Measurements from ENCODE around the gene ZNF346. TPM values are rescaled to one million over a fixed set of nuclear protein-coding genes. Genes with fewer than 3 reads are reported as not detected.

ZNF346 gene
- total and polyA plus RNA-seq, 2 of the 13 experiments (the other 11 are each of a cell fraction or from before 2014, with no cell fraction given), result 8.6 to 19.4 TPM

DNA sequence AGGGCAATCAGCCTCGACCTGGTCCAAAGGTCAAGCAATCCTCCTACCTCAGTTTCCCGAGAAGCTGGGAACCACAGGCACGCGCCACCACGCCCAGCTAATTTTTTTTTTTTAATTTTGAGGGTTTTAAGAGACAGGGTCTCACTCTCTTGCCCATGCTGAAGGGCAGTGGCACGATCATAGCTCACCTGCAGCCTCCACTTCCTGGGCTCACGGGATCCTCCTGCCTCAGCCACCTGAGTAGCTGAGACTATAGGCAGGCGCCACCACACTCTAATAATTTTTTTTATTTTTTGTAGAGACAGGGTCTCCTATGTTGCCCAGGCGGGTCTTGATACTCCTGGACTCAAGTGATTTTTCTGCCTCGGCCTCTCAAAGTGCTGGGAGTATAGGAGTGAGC lies 17.5 kb upstream of the ZNF346 start:
- Histone ChIP-seq H3K9me3 (ENCODE audit: low read length) (no peaks in the 10 kb centered on the region), H3K4me2 (ENCODE audit: low read depth, low read length) (peak overlapping the region; percentile 83), H2AFZ (ENCODE audit: low read length) (no peak overlapping the region), H3K27ac (ENCODE audit: extremely low read length, insufficient read depth, low read length) (no peak overlapping the region), H3K79me2 (ENCODE audit: insufficient read depth, low read length) (peaks cover 66% of the 10 kb centered on the region), H3K9ac (ENCODE audit: insufficient read depth, low read depth, low read length) (peak overlapping the region; percentile 96), H3K27me3 (ENCODE audit: control insufficient read depth in 1 of 2, insufficient read depth in 2 of 2, low read length in 2 of 2) (no peaks in the 10 kb centered on the region), H3K36me3 (replicated peaks in 1 of 2; ENCODE audit: control insufficient read depth in 1 of 2, insufficient read depth in 2 of 2, low read length in 2 of 2) (no peaks in the 10 kb centered on the region), H3K4me1 (ENCODE audit: insufficient read depth, low read length) (peaks cover 20% of the 10 kb centered on the region), H3K4me3 (replicated peaks in 1 of 3; ENCODE audit: insufficient read depth in 1 of 3, low read depth in 2 of 3, low read length in 3 of 3) (peak overlapping the region; percentile 97 to 99 (median 99)), H4K20me1 (ENCODE audit: insufficient read depth, low read length) (peaks cover 22% of the 10 kb centered on the region)
- ChIA-PET POLR2A (interaction anchor here (1.0 to 3.1 kb wide), 7 partner anchors 8 to 107 kb away, joined by 3 to 17 read pairs (median 10); partner anchors contain the start of genes FGFR4 and ZNF346), CTCF (ENCODE audit: low intra/inter-chr PET ratio, low total read pairs) (no interaction called here)
- FAIRE-seq (no peak), DNase-seq (ENCODE audit: low spot score) (no peak), ATAC-seq (no peak)
- intact Hi-C loops (cut with micrococcal nuclease; ENCODE audit: unreplicated experiment) (no loop called here), in situ Hi-C loops (cut with HindIII; ENCODE audit: extremely low pct_ligation_motif_present, low pct_unique_long_range_greater_than_20kb) (no loop called here)
- WGBS (ENCODE audit: low lambda C conversion rate), result 30% methylated on average over 10 of the region's 10 CpGs
- TF ChIP-seq SNAI1 (CRISPR knock-in tag; IDR thresholded peaks at IDR 0.05; ENCODE audit: borderline replicate concordance) (no peak), ZNF770 (CRISPR knock-in tag; IDR thresholded peaks at IDR 0.05) (peak; percentile 80), HNF4A (CRISPR knock-in tag; IDR thresholded peaks at IDR 0.05) (peak; percentile 27; the same call in 1 of the 2 replicates)
- TF ChIP-seq, protein P1, sequence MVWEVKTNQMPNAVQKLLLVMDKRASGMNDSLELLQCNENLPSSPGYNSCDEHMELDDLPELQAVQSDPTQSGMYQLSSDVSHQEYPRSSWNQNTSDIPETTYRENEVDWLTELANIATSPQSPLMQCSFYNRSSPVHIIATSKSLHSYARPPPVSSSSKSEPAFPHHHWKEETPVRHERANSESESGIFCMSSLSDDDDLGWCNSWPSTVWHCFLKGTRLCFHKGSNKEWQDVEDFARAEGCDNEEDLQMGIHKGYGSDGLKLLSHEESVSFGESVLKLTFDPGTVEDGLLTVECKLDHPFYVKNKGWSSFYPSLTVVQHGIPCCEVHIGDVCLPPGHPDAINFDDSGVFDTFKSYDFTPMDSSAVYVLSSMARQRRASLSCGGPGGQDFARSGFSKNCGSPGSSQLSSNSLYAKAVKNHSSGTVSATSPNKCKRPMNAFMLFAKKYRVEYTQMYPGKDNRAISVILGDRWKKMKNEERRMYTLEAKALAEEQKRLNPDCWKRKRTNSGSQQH (CRISPR knock-in tag; IDR thresholded peaks at IDR 0.05; ENCODE audit: low read depth), result no peak
- TF ChIP-seq, protein P2, sequence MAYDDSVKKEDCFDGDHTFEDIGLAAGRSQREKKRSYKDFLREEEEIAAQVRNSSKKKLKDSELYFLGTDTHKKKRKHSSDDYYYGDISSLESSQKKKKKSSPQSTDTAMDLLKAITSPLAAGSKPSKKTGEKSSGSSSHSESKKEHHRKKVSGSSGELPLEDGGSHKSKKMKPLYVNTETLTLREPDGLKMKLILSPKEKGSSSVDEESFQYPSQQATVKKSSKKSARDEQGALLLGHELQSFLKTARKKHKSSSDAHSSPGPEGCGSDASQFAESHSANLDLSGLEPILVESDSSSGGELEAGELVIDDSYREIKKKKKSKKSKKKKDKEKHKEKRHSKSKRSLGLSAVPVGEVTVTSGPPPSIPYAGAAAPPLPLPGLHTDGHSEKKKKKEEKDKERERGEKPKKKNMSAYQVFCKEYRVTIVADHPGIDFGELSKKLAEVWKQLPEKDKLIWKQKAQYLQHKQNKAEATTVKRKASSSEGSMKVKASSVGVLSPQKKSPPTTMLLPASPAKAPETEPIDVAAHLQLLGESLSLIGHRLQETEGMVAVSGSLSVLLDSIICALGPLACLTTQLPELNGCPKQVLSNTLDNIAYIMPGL (CRISPR knock-in tag; IDR thresholded peaks at IDR 0.05; ENCODE audit: borderline replicate concordance in 1 of 2, low read depth in 1 of 2), result 0 out of 4 replicates have a peak, but pooled peaks of 1 of the 2 experiments have one; percentile 0
- TF ChIP-seq, protein P3, sequence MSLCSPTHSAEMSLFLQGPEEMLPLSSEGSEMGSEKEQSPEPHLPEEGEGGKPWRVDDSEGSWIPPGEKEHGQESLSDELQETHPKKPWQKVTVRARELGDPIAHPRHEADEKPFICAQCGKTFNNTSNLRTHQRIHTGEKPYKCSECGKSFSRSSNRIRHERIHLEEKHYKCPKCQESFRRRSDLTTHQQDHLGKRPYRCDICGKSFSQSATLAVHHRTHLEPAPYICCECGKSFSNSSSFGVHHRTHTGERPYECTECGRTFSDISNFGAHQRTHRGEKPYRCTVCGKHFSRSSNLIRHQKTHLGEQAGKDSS (CRISPR knock-in tag; IDR thresholded peaks at IDR 0.05; ENCODE audit: borderline replicate concordance, low read depth), result no peak
- BruUV-seq (replicated peaks), result no TSS peak
